ENCODE results near the gene MYH9.

The MYH9 gene

GRCh38 chr22:36367479-36367878 is 20.3 kb downstream of the MYH9 start:
- no peak for DNase-seq (ENCODE audit: low spot score)

- no peak for DNase-seq (ENCODE audit: low spot score)
These were observed 20.7 kb downstream of the MYH9 start for GRCh38 chr22:36367066-36367465.

- DNase-seq (ENCODE audit: low spot score) = no peak
These were observed 21.5 kb downstream of the MYH9 start for GRCh38 chr22:36366291-36366708.

GRCh38 chr22:36365020-36365411 is 22.8 kb downstream of the MYH9 start:
- peak; percentile 61 for DNase-seq (ENCODE audit: low spot score)

GRCh38 chr22:36364255-36365019 is 23.3 kb downstream of the MYH9 start:
- no peak for DNase-seq (ENCODE audit: low spot score)

- DNase-seq (ENCODE audit: low spot score) = no peak
These were observed 24.3 kb downstream of the MYH9 start for GRCh38 chr22:36363349-36363981.

- DNase-seq (ENCODE audit: low spot score) = no peak
These were observed 24.8 kb downstream of the MYH9 start for GRCh38 chr22:36362932-36363331.

GRCh38 chr22:36362075-36362474 is 25.7 kb downstream of the MYH9 start:
- DNase-seq (ENCODE audit: low spot score) = no peak

GRCh38 chr22:36360871-36361383 is 26.8 kb downstream of the MYH9 start:
- DNase-seq (ENCODE audit: low spot score) = no peak

GRCh38 chr22:36360011-36360410 is 27.8 kb downstream of the MYH9 start:
- no peak for DNase-seq (ENCODE audit: low spot score)

GRCh38 chr22:36359470-36359996 is 28.2 kb downstream of the MYH9 start:
- no peak for DNase-seq (ENCODE audit: low spot score)

GRCh38 chr22:36358533-36359469 is 29.0 kb downstream of the MYH9 start:
- no peak for DNase-seq (ENCODE audit: low spot score)

GRCh38 chr22:36356708-36357624 is 30.8 kb downstream of the MYH9 start:
- DNase-seq (ENCODE audit: low spot score) = no peak

- no peak for DNase-seq (ENCODE audit: low spot score)
These were observed 31.9 kb downstream of the MYH9 start for GRCh38 chr22:36355894-36356293.

- no peak for DNase-seq (ENCODE audit: low spot score)
These were observed 32.4 kb downstream of the MYH9 start for GRCh38 chr22:36355362-36355761.

GRCh38 chr22:36352803-36353507 is 34.8 kb downstream of the MYH9 start:
- DNase-seq (ENCODE audit: low spot score) = no peak

GRCh38 chr22:36351921-36352802 is 35.6 kb downstream of the MYH9 start:
- no peak for DNase-seq (ENCODE audit: low spot score)

- no peak for DNase-seq (ENCODE audit: low spot score)
These were observed 36.8 kb downstream of the MYH9 start for GRCh38 chr22:36350751-36351594.

Measured in SW480 (cell line).